GM18499 (cell line): ENCODE results near the gene CCDC117.
A peak's percentile ranks its signal among the peaks of the same experiment; 100 is the strongest.
"Not testable (repeated sequence)": the region's sequence is repeated elsewhere in the genome, so short reads cannot be mapped to it uniquely, and the experiment has no call there.

Source experiments
- ATAC-seq: cut with Tn5 transposase; IDR thresholded peaks from one replicate; pipeline ENCODE4 v1.9.1; 2021; ENCODE audit warnings: moderate number of reproducible peaks; ENCODE audit not compliant: insufficient read depth, unreplicated experiment

CCDC117 gene, protein sequence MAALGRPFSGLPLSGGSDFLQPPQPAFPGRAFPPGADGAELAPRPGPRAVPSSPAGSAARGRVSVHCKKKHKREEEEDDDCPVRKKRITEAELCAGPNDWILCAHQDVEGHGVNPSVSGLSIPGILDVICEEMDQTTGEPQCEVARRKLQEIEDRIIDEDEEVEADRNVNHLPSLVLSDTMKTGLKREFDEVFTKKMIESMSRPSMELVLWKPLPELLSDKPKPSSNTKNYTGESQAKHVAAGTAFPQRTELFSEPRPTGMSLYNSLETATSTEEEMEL

DNA sequence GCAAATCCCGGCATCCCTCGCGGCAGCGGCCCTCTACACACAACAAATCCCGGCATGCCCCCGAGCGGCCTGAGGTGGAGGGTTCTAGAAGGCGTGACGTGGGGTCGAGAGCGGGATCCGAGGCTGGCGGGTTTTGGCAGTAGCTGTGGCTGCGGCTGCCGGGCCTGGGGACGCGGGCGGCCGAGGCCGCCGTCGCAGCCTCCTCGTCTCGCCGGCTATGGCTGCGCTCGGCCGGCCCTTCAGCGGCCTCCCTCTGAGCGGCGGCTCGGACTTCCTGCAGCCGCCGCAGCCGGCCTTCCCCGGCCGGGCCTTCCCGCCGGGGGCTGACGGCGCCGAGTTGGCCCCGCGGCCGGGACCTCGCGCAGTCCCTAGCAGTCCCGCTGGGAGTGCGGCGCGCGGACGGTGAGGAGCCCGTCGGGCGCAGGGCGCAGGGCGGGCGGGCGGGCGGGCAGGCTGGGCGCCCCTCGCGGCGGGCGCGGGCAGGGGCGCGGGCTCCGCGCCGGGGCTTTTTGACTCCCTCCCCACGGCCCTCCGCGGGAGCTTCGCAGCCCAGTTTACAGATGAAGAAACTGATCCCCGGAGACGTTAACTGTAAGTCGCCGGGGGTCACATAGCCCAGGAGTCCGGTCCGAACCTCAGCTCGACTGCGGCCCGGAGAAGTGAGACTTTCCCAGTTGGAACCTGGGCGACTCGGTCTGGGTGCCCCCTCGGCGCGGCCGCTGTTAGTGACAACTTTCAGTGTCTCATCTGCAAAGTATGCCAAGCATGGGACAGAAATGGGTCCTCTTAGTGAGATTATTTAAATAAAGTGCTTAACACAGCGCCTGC, at the start of gene CCDC117:
TSS of gene CCDC117 (plus strand) at position 63 of the 828 bp plus-strand sequence. CDS start at position 218, 155 bp downstream.
- peak; percentile 76 for ATAC-seq

DNA sequence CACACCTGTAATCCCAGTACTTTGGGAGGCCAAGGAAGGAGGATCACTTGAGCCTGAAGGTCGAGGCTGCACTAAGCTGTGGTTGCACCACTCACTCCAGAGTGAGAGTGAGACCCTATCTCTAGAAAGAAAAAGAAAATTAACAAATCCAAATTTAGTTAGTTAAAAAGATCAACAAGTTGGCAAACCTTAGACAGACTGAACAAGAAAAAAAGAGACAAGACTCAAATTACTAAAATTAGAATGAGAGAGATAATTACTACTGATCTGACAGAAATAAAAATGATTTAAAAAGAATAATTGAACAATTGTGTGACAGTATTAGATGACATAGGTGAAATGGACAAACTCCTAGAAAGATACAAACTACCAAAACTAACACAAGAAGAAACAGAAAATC, 44.5 kb upstream of the CCDC117 start:
- no peak for ATAC-seq

DNA sequence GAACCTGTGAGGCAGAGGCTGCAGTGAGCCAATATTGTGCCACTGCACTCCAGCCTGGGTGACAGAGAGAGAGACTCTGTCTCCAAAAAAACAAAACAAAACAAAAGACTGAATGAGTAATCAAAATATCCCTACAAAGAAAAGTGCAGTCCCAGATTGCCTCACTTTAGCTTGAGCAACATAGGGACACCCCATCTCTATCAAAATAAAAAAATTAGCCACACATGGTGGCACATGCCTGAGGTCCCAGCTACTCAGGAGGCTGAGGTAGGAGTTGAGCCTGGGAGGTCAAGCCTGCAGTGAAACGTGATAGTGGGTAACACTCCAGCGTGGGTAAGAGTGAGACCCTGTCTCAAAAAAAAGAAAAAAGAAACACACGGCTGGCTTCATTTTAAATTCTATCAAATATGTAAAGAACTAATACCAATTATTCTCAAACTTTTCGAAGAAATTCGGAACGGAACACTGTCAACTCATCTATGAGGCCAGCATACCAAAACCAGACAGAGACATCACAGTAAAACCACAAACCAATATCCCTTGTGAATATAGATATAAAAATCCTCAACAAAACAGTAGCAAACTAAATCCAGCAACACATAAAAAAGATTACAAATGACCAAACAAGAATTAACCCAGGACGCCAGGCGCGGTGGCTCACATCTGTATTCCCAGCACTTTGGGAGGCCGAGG, 43.7 kb upstream of the CCDC117 start:
- no peak for ATAC-seq

DNA sequence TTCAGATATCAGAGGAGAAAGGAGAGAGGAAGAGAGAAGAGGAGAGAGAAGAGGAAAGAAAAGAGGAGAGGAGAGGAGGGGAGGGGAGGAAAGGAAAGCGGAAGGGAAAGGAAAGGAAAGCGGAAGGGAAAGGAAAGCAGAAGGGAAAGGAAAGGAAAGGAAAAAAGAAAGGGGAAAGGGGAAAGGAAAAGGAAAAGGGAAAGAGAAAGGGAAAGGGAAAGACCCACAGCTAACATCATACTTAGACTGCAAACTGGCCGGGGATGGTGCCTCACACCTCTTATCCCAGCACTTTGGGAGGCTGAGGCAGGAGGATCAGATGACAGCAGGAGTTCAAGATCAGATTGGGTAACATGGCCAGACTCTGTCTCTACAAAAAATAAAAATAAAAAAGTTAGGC, 42.3 kb upstream of the CCDC117 start:
- ATAC-seq, result no peak

DNA sequence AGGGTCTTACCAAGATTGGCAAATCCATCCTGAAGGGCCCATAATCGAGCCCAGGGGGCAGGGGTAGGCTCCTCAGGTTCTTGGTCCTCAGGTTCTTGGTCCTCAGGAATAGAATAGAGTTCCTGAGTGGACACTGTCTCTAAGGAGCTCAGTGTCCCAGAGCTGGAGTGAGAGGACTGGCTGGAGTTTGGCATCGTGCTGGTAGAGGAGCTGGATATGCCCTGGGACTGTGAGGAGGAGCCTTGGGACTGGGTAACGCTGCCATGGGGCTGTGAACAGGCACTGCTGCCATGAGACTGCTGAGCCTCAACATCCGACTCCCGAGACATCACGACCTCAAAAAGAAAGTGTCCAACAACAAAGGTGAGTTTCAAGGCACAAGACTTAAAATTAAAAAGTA, 38.1 kb upstream of the CCDC117 start:
- ATAC-seq, result no peak

DNA sequence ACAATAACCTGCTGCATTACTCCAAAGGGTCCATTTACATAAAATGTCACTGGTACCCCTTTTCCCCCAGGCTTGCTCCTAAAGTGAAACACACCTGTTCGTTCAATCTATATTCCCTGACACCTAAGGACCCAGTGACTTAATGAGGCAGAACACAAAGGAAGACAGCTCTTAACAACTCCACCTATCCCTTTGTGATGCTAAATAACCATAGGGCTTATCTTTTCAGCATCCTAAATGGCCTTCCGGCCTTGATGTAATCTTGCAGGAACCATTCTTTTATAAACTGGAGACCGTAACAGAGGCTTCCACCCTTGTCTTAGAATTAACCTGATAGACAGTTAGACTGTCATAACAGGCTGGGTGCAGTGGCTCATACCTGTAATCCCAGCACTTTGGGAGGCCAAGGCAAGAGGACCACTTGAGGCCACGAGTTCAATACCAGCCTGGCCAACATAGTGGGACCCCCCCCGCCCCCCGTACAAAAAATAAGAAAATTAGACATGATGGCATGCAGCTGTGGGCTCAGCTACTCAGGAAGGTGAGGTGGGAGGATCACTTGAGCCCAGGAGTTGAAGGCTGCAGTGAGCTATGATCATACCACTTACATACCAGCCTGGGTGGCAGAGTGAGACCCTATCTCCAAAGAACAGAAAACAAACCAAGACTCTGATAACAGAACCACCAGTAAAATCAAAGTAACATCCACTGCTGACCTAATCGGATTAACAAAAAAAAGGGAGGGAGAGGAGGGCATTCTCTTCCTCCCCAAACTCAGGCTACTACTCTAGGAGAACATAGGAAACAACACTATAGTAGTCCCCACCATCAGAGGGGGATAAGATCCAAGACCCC, 36.0 kb upstream of the CCDC117 start:
- no peak for ATAC-seq

DNA sequence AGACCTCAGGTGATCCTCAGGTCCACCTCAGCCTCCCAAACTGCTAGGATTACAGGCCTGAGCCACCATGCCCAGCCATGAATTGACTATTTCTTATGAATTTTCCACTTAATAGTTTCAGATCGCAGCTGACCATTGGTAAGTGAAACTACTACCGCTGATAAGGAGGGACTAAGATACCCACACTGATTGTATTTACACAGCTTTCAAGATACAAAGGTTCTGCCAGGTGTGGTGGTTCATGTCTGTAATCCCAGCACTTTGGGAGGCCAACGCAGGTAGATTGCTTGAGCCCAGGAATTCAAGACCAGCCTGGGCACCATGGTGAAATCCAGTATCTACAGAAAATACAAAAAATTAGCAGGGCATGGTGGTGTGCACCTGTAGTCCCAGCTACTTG, 34.8 kb upstream of the CCDC117 start:
- ATAC-seq, result no peak

DNA sequence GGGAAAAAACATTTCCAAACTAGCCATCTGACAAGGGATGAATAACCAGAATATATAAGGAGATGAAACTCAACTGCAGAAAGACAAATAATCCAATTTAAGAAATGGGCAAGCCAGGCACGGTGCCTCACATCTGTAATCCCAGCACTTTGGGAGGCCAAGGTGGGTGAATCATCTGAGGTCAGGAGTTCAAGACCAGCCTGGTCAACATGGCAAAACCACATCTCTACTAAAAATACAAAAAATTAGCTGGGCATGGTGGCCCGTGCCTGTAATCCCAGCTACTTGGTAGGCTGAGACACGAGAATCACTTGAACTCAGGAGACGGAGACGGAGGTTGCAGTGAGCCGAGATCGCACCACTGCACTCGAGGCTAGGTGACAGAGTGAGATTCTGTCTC, 33.6 kb upstream of the CCDC117 start:
- not testable (repeated sequence) for ATAC-seq

DNA sequence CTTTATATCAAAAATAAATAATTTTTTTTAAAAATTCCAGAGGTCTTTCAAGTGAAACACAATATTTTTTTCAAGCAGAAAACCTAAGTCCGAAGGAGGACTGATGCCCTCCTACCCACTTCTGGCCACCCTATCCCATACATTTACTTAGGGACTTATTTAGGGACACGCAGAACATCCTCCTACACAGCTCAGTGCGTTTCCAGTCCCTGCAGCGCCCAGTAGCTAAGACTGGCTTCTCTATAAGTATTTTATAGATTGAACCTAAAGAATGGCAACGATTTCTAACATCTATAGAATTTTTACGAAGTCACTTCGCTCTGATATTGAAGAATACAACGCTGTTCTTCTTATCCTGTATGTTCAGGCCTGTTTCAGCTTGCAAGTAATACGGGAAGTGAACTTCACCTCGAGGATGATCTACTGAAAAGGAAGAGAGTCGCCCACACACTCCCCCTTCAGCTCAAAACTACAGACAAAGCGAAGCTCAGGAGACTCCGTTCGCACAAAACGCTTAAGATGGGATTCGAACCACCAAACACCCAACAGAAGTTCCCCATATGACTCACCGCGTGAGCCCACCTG, 31.2 kb upstream of the CCDC117 start:
- no peak for ATAC-seq

DNA sequence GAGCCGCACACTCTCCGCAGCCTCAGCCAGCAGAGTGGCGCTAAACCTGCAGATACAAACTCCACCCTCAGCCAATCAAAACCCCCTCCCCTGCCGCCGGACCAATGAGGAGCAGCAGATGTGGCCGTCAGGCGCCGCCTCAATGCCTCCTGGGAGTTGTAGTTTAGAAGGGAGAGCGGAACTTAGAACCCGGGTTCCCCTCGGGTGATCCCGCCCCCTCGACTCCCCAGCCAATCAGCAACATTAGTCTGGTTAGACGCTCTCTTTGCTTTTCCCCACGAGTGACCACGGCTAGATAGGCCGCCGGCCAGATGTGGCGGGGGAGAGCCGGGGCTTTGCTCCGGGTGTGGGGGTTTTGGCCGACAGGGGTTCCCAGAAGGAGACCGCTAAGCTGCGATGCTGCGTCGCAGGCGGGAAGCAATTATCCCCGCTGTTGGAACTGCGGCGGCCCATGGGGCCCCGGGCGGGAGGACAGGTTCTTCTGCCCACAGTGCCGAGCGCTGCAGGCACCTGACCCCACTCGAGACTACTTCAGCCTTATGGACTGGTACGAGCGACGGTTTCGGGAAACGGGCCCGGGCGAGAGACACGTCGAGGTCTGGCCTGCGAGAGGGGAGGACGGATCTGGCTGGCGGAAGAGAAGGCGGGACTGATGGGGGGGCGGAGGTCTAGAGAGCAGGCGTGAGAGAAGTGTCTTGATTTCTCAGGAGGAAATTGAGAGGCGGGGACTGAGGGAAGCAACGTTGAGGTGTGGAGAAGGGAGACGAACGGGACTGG, 30.5 kb upstream of the CCDC117 start, which contains the start of the genes CHEK2 and HSCB:
TSS of gene CHEK2 (minus strand) at position 36 of the 777 bp plus-strand sequence. CDS start 7,099 bp downstream, outside the sequence.
TSS of gene HSCB (plus strand) at position 255 of the 777 bp plus-strand sequence. CDS start at position 312, 57 bp downstream.
- ATAC-seq, result peak; percentile 72

DNA sequence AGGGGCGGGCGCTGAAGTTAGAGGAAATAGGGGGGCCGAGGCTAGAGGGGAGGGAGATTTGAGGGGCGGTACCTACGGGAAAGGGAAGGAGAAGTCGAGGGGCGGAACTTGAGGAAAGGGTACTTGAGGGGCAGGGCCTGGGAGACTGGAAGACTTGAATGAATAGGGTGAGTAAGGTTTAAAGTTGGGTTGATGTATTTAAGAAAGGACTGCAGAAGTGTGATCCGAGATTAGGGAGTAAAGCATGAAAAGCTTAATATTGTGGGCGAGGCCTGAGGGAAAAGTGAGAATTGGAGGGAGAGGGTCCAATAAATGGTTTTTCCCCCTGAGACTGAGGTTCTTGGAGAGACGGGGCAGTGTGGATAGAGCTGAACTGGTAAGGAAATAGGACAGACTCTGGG, 29.9 kb upstream of the CCDC117 start:
- no peak for ATAC-seq

DNA sequence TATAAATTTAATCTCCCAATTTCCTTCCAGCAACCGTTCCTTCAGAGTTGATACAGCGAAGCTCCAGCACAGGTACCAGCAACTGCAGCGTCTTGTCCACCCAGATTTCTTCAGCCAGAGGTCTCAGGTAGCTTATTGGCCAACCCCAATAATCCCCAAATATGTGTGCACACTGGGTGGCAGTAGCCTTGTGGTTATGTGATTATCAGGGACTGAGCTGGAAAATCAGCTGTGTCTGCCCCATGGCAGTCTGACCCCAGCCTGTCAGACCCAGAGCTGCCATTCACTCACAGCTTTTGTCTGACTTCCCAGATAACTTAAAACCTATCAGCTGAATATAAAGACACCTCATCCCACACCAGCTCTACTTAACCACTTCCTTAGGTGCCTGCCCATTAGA, 28.6 kb upstream of the CCDC117 start:
- no peak for ATAC-seq

DNA sequence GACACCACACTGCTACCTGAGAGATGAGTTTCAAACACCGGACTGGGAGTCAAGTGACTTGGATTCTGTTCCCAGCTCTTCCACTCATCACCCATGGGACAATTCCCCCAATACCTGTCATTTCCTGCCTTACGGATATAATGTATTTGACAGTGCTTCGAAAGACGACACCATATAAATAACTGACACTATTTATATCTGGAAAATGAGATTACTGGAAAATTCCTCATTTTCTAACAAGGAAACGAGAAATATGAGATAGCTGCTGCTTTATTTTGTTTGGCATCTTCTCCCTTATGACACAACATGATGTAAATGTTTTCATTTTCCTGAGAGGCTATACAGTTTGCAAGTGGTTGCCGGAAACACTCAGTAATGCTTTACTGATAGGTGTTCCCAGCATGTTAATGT, 22.0 kb upstream of the CCDC117 start:
- no peak for ATAC-seq

DNA sequence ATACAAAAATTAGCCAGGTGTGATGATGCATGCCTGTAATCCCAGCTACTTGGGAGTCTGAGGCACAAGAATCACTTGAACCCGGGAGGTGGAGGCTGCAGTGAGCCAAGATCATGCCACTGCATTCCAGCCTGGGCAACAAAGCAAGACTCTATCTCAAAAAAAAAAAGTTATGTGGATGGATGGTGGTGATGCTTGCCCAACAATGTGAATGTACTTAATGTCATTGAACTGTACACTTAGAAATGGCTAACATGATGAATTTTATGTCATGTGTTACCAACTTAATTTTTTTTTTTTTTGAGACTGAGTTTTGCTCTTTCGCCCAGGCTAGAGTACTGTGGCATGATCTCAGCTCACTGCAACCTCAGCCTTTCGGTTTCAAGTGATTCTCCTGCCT, 18.0 kb upstream of the CCDC117 start:
- not testable (repeated sequence) for ATAC-seq

DNA sequence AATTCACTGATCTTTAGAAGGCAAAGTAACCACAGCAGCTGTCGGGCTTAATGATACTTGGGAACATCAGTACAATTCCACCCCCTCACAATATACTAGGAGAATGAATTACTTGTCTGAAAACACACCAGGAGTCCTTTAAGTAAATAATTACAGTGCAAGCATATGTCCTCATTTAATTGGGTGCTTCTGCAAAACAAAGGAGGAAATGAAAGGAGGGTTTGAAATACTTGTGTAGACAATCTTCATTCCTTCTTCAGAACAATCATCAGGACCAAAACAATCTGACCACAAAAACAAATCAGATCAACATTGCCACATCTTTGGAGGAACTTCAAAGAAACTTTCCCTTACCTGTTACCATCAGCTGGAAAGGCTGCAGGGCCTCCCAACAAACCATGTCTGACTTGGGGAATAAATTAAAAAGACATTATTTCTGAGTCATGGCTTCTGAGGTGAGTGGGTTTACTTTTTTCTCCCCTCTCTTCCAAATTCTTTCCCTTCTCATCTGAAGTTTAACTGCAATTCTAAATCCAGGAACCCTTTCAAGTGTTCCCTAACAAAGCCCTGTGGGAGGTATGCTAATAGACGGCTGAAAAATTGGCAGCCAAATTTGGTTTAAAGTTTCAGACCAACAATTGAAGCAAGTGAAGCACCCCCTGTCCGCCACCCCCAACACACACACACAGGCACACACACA, 12.5 kb upstream of the CCDC117 start:
- no peak for ATAC-seq

DNA sequence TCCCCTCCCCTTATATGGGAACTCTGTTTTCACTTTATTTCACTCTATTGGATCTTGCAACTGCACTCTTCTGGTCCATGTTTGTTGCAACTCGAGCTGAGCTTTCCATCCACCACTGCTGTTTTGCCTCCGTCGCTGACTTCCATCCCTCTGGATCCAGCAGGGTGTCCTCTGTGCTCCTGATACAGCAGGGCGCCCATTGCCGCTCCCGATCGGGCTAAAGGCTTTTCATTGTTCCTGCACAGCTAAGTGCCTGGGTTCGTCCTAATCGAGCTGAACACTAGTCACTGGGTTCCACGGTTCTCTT, 11.1 kb upstream of the CCDC117 start:
- no peak for ATAC-seq

DNA sequence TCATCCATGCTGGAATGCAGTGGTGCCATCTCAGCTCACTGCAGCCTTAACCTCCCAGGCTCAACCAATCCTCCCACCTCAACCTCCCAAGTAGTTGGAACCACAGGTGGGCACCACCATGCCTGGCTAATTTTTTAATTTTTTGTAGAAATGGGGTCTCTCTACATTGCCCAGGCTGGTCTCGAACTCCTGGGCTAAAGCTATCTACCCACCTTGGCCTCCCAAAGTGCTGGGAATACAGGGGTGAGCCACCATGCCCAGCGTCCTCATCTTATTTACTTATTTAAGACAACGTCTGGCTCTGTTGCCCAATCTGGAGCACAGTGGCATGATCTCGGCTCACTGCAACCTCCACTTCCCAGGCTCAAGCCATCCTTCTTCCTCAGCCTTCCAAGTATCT, 10.5 kb upstream of the CCDC117 start:
- ATAC-seq, result not testable (repeated sequence)

DNA sequence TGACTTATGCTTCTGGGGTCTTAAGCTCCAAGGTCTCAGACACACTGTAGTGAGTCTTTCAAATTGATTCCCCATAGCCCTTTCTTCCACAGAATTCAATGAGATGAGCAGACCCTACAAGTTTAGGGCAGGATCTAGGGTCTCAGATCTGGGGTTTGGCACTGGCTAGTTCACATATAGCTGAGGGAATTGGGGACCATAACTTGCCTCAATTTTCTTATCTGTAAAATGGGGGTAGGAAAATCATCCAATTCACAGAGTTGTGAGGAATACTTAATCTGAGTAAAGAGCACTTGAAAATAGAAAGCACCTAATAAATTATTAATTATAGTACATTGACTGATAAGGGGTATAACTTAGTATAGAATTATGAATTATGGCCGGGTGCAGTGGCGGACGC, 5.9 kb upstream of the CCDC117 start:
- ATAC-seq, result no peak
